MCF 10A (cell line): Measurements from ENCODE around the gene CLPTM1L. TPM values are rescaled to one million over a fixed set of nuclear protein-coding genes. Genes with fewer than 3 reads are reported as not detected.

ENCODE experiments used
- BruUV-seq: library from RNA; stranded (reverse); fragments of 400-500 nt; replicated peaks from 2 replicates; lab custom pipeline; 2021; lab: Mats Ljungman, UMichigan
- CTCF ChIA-PET: fragments of 300-600 bp; sonication (Branson Sonifier 250); formaldehyde crosslinking; extraction: SDS; loops from one replicate; lab custom pipeline; 2021; ENCODE audit warnings: antibody characterized with exemption, inconsistent platforms; lab: Yijun Ruan, JAX
- POLR2A ChIA-PET: fragments of 300-600, 350-650 bp; sonication (Branson Sonifier 250); formaldehyde crosslinking; extraction: SDS; loops from one replicate; lab custom pipeline; 2020; ENCODE audit warnings: antibody characterized with exemption, inconsistent platforms; lab: Yijun Ruan, JAX
- DNase-seq: peaks from one replicate; pipeline ENCODE4 v3.0.0-alpha.2; 2018; ENCODE audit not compliant: unreplicated experiment
- H3K27ac Mint-ChIP-seq: one replicate; pipeline ENCODE4 v1.8.0; 2022; ENCODE audit warnings: mild to moderate bottlenecking, low read depth, mixed read lengths; ENCODE audit not compliant: unreplicated experiment
- H3K27me3 Mint-ChIP-seq: one replicate; pipeline ENCODE4 v1.8.0; 2022; ENCODE audit warnings: mixed read lengths; ENCODE audit not compliant: insufficient read depth, unreplicated experiment
- H3K36me3 Mint-ChIP-seq: one replicate; pipeline ENCODE4 v1.8.0; 2022; ENCODE audit warnings: mild to moderate bottlenecking, moderate library complexity, mixed read lengths; ENCODE audit not compliant: insufficient read depth, unreplicated experiment
- H3K4me1 Mint-ChIP-seq: one replicate; pipeline ENCODE4 v1.8.0; 2022; ENCODE audit warnings: mixed read lengths; ENCODE audit not compliant: insufficient read depth, unreplicated experiment
- H3K4me3 Mint-ChIP-seq: one replicate; pipeline ENCODE4 v1.8.0; 2022; ENCODE audit warnings: mild to moderate bottlenecking, moderate library complexity, mixed read lengths; ENCODE audit not compliant: unreplicated experiment
- H3K9me3 Mint-ChIP-seq: one replicate; pipeline ENCODE4 v1.8.0; 2022; ENCODE audit warnings: mixed read lengths; ENCODE audit not compliant: unreplicated experiment
- intact Hi-C: fragments of 100-400 bp; cut with micrococcal nuclease; formaldehyde crosslinking; loops from 2 replicates; pipeline ENCODE4 v1.14.1; 2022
- total RNA-seq: library from RNA; stranded (reverse); gene quantifications from 2 replicates; pipeline ENCODE4 v1.2.3, GENCODE V29; 2022
- TF ChIP-seq, protein P1 (sequence below): fragments of 200-600 bp; IDR thresholded peaks from one replicate; pipeline ENCODE4 v1.8.0; 2022; ENCODE audit warnings: antibody characterized with exemption, mild to moderate bottlenecking; ENCODE audit not compliant: unreplicated experiment

Gene CLPTM1L
- total RNA-seq, 1 experiment from 2014 or later, result 128 TPM

DNA sequence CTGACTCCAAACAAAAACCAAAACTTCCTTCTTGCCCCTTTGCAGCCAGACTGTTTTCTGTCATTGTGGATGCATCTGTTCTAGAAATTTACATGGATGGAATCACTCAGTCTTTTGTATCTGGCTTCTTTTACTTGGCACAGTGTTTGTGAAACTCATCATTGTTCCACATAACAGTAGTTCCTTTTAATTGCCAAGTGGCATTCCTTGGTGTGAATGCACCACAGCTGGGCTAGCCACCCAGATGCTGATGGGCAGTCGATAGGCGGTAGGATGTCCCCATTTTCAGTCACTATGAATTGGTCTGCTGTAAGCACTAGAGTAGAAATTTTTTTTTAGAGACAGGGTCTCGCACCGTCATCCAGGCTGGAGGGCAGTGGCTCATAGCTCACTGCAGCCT, 6.3 kb upstream of the CLPTM1L start:
- no peak overlapping the region for H3K4me3 Mint-ChIP-seq
- intact Hi-C loops, result loop anchor here (10.0 kb wide), 1 partner anchor 294 kb away; no protein-coding TSS in a partner anchor
- H3K9me3 Mint-ChIP-seq, result no peaks in the 10 kb centered on the region
- POLR2A ChIA-PET, result no interaction called here
- TF ChIP-seq, protein P1, sequence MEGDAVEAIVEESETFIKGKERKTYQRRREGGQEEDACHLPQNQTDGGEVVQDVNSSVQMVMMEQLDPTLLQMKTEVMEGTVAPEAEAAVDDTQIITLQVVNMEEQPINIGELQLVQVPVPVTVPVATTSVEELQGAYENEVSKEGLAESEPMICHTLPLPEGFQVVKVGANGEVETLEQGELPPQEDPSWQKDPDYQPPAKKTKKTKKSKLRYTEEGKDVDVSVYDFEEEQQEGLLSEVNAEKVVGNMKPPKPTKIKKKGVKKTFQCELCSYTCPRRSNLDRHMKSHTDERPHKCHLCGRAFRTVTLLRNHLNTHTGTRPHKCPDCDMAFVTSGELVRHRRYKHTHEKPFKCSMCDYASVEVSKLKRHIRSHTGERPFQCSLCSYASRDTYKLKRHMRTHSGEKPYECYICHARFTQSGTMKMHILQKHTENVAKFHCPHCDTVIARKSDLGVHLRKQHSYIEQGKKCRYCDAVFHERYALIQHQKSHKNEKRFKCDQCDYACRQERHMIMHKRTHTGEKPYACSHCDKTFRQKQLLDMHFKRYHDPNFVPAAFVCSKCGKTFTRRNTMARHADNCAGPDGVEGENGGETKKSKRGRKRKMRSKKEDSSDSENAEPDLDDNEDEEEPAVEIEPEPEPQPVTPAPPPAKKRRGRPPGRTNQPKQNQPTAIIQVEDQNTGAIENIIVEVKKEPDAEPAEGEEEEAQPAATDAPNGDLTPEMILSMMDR, result no peak
- DNase-seq, result no peak
- H3K36me3 Mint-ChIP-seq, result peaks cover 5% of the 10 kb centered on the region
- peaks cover 3% of the 10 kb centered on the region for H3K4me1 Mint-ChIP-seq
- H3K27ac Mint-ChIP-seq, result no peak overlapping the region
- CTCF ChIA-PET, result no interaction called here
- no TSS peak for BruUV-seq
- peaks cover 40% of the 10 kb centered on the region for H3K27me3 Mint-ChIP-seq

DNA sequence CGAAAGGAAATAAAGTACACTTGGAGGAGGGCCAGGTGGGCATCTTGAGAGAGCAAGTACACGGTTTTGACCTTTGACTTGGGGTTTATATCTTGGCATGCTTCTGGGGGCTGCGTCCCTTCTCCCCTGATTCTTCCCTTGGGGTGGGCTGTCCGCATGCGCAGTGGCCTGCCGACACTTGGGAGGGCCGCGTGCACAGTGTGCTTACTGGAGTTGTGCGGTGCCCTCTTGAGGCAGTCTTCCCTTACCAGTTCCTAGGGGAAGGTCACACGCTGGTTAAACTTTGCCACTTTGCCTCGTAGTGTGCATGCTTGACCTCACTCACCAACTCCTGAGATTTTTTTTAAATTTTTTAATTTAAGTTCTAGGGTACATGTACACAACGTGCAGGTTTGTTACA, 4.3 kb upstream of the CLPTM1L start:
- Mint-ChIP-seq H3K4me3 (no peak overlapping the region), H3K4me1 (peaks cover 6% of the 10 kb centered on the region), H3K9me3 (no peaks in the 10 kb centered on the region), H3K27me3 (peaks cover 28% of the 10 kb centered on the region), H3K36me3 (no peaks in the 10 kb centered on the region), H3K27ac (no peak overlapping the region)
- DNase-seq, result no peak
- ChIA-PET CTCF (interaction anchor here (0.6 kb wide), 1 partner anchor 182 kb away, joined by 4 read pairs; no protein-coding TSS in a partner anchor), POLR2A (no interaction called here)
- intact Hi-C loops, result loop anchor here (10.0 kb wide), 2 partner anchors 144 to 184 kb away; partner anchors contain the start of gene SLC6A19
- BruUV-seq, result no TSS peak
- TF ChIP-seq, protein P1, result no peak

DNA sequence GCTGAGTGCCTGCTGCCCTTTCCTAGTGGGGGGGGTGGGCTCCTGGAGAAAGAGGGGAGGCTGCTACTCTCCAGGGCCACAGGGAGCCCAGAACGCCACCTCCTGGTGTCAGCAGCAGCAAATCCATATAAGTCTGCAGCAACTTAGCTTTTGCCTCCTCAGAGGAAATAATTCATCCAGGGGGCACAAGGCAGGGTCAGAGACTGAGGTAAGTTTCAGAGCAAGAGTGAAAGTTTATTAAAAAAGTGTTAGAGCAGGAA, 4.0 kb upstream of the CLPTM1L start:
- no TSS peak for BruUV-seq
- Mint-ChIP-seq H3K36me3 (no peaks in the 10 kb centered on the region), H3K4me3 (no peak overlapping the region), H3K4me1 (peaks cover 8% of the 10 kb centered on the region), H3K27me3 (peaks cover 25% of the 10 kb centered on the region), H3K27ac (no peak overlapping the region), H3K9me3 (no peaks in the 10 kb centered on the region)
- TF ChIP-seq, protein P1, result no peak
- CTCF ChIA-PET, result no interaction called here
- intact Hi-C loops, result loop anchor here (10.0 kb wide), 2 partner anchors 144 to 184 kb away; partner anchors contain the start of gene SLC6A19
- POLR2A ChIA-PET, result no interaction called here
- DNase-seq, result no peak

DNA sequence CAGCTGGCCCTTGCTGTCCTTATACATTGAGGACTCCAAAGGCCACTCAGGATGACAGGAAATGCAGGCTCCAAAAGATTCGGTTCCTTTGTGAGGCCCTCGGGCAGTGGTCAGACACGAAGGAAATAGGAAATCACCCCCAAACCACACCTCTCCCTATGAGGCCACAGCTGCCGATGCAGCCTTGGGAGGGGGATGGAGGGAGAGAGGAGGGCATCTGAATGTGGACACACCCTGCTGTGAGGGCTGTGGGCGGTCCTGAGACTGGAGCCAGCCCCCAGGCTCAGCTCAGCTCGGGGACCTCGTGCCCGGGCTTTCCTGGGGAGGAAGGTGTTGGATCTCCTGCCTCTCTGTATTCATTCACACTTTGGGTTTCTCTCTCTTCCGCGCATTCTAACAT, 2.7 kb upstream of the CLPTM1L start:
- H3K36me3 Mint-ChIP-seq, result peaks cover 4% of the 10 kb centered on the region
- peaks cover 16% of the 10 kb centered on the region for H3K4me1 Mint-ChIP-seq
- no peak overlapping the region for H3K27ac Mint-ChIP-seq
- peaks cover 11% of the 10 kb centered on the region for H3K27me3 Mint-ChIP-seq
- no TSS peak for BruUV-seq
- DNase-seq, result no peak
- TF ChIP-seq, protein P1, result no peak
- ChIA-PET CTCF (interaction anchor here (0.6 kb wide), 2 partner anchors 296 to 370 kb away, joined by 3 to 5 read pairs; no protein-coding TSS in a partner anchor), POLR2A (no interaction called here)
- intact Hi-C loops, result loop anchor here (10.0 kb wide), 2 partner anchors 143 to 183 kb away; partner anchors contain the start of gene SLC6A19
- no peaks in the 10 kb centered on the region for H3K9me3 Mint-ChIP-seq
- H3K4me3 Mint-ChIP-seq, result no peak overlapping the region
